ENCODE measurements around the gene R3HCC1L. TPM values are rescaled to one million over a fixed set of nuclear protein-coding genes. Genes with fewer than 3 reads are reported as not detected.

R3HCC1L gene
- 14.7 and 19.4 TPM in 2 replicates for total RNA-seq (2012; rRNA removed)
- polyA plus RNA-seq (2012; rRNA removed): 8.0 and 8.3 TPM in 2 replicates
- 1.3 and 2.9 TPM in 2 replicates for polyA plus RNA-seq (2012; cell fraction: cytosol; rRNA removed)
- polyA plus RNA-seq (2012; cell fraction: nucleus; rRNA removed; ENCODE audit: low replicate concordance): 1.8 and 14.6 TPM in 2 replicates
- percentile 83 among the genes with signal in this experiment for Bru-seq, nascent RNA
- percentile 64 among the genes with signal in this experiment for BruChase-seq, experiment 1, labeled RNA remaining after a 6-hour chase
- percentile 75 among the genes with signal in this experiment for BruChase-seq, experiment 2, labeled RNA remaining after a 2-hour chase
- long read RNA-seq, partial matches to known transcripts: 2 of 21 reads
- long read RNA-seq, other reads (novel, unspliced or antisense): 16 of 21 reads

DNA sequence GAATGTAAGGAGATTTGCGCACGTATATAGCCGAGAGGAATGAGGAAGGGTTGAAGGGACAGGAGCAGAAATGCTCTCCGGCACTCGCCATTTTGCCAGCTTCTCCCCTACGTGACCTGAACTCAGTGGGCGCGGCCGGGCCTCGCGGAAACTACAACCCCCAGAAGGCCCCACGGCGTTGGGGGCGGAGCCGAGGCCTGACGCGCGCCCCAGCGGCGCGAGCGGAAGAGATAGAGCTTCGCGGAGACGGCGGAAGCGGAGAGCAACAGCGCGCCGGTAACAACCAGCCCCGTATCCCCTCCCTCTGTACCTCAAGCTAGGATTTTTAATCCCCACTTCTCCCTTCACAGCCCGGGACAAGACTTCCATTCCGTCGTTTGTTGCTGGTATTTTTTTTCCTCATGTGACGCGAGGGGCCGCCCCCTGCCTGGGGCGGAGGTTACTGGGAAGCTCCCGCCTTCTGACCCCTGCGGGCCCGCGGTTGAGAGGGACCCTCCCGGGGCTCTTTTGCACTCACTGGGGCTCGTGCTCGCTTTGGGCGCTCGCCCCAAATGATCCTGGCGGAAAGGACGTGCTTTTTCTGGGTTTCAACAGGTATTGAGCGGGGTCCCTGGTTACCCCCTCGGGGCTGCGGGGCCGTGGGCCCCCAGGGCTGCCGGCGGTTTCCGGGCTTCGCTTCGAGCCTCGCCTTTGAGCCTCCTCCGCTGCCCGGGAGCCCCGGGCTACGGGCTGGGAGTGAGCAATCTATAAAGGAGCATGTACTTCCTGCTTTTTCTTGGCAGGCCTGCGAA lies at the start of gene R3HCC1L:
TSS of gene R3HCC1L (plus strand) at position 227 of the 791 bp plus-strand sequence. CDS start 73,458 bp downstream, outside the sequence.
- in situ Hi-C loops (cut with MboI; ENCODE audit: low sequenced_read_pairs): no loop called here
- POLR2A ChIA-PET (ENCODE audit: unreplicated experiment): interaction anchor here (0.6 kb wide), 1 partner anchor 539 kb away, joined by 3 read pairs; no protein-coding TSS in a partner anchor
- TF ChIP-seq FOS (IDR thresholded peaks at IDR 0.05; ENCODE audit: low read depth, low read length) (no peak; the same call in 1 of the 2 replicates), RAD21 (IDR thresholded peaks at IDR 0.05; ENCODE audit: low read length) (no peak), NFE2L2 (IDR thresholded peaks at IDR 0.05; ENCODE audit: low read depth, low read length) (no peak), SMC3 (IDR thresholded peaks at IDR 0.05; ENCODE audit: low read depth, low read length) (no peak), POLR2A (IDR thresholded peaks at IDR 0.05; ENCODE audit: low read depth, low read length) (peak; percentile 92), CHD1 (IDR thresholded peaks at IDR 0.05; ENCODE audit: low read depth, low read length) (0 out of 2 replicates have a peak, but pooled peaks have one; percentile 26), RCOR1 (IDR thresholded peaks at IDR 0.05; ENCODE audit: insufficient replicate concordance, low read length) (no peak), CEBPB (IDR thresholded peaks at IDR 0.05; ENCODE audit: low read depth, low read length) (no peak), MXI1 (IDR thresholded peaks at IDR 0.05; ENCODE audit: borderline replicate concordance, low read depth, low read length) (peak; percentile 29; the same call in 1 of the 2 replicates), BHLHE40 (IDR thresholded peaks at IDR 0.05; ENCODE audit: low read depth, low read length) (no peak), RFX5 (IDR thresholded peaks at IDR 0.05; ENCODE audit: low read depth, low read length) (no peak)
- TF ChIP-seq, protein P1, sequence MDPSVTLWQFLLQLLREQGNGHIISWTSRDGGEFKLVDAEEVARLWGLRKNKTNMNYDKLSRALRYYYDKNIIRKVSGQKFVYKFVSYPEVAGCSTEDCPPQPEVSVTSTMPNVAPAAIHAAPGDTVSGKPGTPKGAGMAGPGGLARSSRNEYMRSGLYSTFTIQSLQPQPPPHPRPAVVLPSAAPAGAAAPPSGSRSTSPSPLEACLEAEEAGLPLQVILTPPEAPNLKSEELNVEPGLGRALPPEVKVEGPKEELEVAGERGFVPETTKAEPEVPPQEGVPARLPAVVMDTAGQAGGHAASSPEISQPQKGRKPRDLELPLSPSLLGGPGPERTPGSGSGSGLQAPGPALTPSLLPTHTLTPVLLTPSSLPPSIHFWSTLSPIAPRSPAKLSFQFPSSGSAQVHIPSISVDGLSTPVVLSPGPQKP (IDR thresholded peaks at IDR 0.05; ENCODE audit: borderline replicate concordance, low read depth, low read length): no peak
- TF ChIP-seq, protein P2, sequence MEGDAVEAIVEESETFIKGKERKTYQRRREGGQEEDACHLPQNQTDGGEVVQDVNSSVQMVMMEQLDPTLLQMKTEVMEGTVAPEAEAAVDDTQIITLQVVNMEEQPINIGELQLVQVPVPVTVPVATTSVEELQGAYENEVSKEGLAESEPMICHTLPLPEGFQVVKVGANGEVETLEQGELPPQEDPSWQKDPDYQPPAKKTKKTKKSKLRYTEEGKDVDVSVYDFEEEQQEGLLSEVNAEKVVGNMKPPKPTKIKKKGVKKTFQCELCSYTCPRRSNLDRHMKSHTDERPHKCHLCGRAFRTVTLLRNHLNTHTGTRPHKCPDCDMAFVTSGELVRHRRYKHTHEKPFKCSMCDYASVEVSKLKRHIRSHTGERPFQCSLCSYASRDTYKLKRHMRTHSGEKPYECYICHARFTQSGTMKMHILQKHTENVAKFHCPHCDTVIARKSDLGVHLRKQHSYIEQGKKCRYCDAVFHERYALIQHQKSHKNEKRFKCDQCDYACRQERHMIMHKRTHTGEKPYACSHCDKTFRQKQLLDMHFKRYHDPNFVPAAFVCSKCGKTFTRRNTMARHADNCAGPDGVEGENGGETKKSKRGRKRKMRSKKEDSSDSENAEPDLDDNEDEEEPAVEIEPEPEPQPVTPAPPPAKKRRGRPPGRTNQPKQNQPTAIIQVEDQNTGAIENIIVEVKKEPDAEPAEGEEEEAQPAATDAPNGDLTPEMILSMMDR (conservative IDR thresholded peaks at IDR 0.05; ENCODE audit: low read depth, low read length): no peak

More for the DNA sequence above, at the start of gene R3HCC1L:
- DNase-seq: peak; percentile 77
- Histone ChIP-seq H3K4ac (ENCODE audit: low read depth, low read length) (peak within 1 kb of the TSS; percentile 99), H4K91ac (ENCODE audit: insufficient read depth, low read depth, low read length) (peak within 1 kb of the TSS; percentile 84), H3K14ac (replicated peaks; ENCODE audit: low read depth, low read length) (peak within 1 kb of the TSS; percentile 95), H3K27me3 (ENCODE audit: control insufficient read depth, insufficient read depth, low read length) (no peaks in the 10 kb centered on the region), H4K5ac (ENCODE audit: low read depth, low read length) (peak within 1 kb of the TSS; percentile 76), H3K79me1 (ENCODE audit: low read depth in 1 of 2, low read length in 2 of 2) (peaks cover 19 to 42% of the 10 kb centered on the region in 2 experiments), H4K8ac (ENCODE audit: low read depth in 2 of 2, low read length in 2 of 2) (peak within 1 kb of the TSS; percentile 95 to 98), H3K36me3 (ENCODE audit: control insufficient read depth, insufficient read depth, low read length) (no peaks in the 10 kb centered on the region), H3K9me3 (ENCODE audit: control insufficient read depth, insufficient read depth, low read length) (no peaks in the 10 kb centered on the region), H2BK15ac (ENCODE audit: low read depth, low read length) (peak within 1 kb of the TSS; percentile 55; the same call in 2 of the 3 replicates), H3K18ac (ENCODE audit: low read depth, low read length) (peak within 1 kb of the TSS; percentile 66), H3K27ac (ENCODE audit: insufficient read depth, low read length) (peak within 1 kb of the TSS; percentile 74), H2BK5ac (ENCODE audit: low read depth, low read length, poor library complexity, severe bottlenecking) (peak within 1 kb of the TSS; percentile 88), H2BK120ac (ENCODE audit: low read depth, low read length) (peak within 1 kb of the TSS; percentile 80), H3K56ac (ENCODE audit: extremely low read depth, insufficient read depth, low read length) (peak within 1 kb of the TSS; percentile 89), H3K4me3 (ENCODE audit: insufficient read depth, low read depth, low read length) (peak within 1 kb of the TSS; percentile 71), H4K20me1 (ENCODE audit: insufficient read depth, low read length) (peaks cover 13% of the 10 kb centered on the region; the same call in 1 of the 2 replicates), H3K9me1 (ENCODE audit: insufficient read depth, low read length) (peaks cover 9% of the 10 kb centered on the region), H3K23ac (ENCODE audit: low read depth, low read length) (peak within 1 kb of the TSS; percentile 97), H2AK9ac (replicated peaks; ENCODE audit: low read depth, low read length, poor library complexity) (peak within 1 kb of the TSS; percentile 60), H2AK5ac (ENCODE audit: low read depth, low read length) (peak within 1 kb of the TSS; percentile 45; the same call in 1 of the 2 replicates), H3K4me1 (ENCODE audit: control insufficient read depth, insufficient read depth, low read length) (peaks cover 3% of the 10 kb centered on the region), H2AFZ (replicated peaks; ENCODE audit: low read length, poor library complexity) (peak within 1 kb of the TSS; percentile 95), H3K9ac (ENCODE audit: low read depth, low read length) (peak within 1 kb of the TSS; percentile 70), H3K4me2 (ENCODE audit: low read depth, low read length) (peak within 1 kb of the TSS; percentile 92), H2BK20ac (ENCODE audit: low read depth, low read length) (no peak within 1 kb of the TSS)
- peak; percentile 99 for ATAC-seq (ENCODE audit: low read depth)
- no TSS peak for BruUV-seq (replicated peaks)
- dilution Hi-C loops (cut with HindIII; ENCODE audit: low sequenced_read_pairs, unreplicated experiment) (no loop called here), intact Hi-C loops (cut with micrococcal nuclease) (no loop called here)
- CTCF ChIA-PET: no interaction called here
- 0% methylated on average over 31 of the region's 64 CpGs; no CpG with 5 or more reads in 1 of the 2 experiments for WGBS, 2 experiments (ENCODE audit: extremely low coverage in 2 of 2, insufficient read length in 1 of 2)
